Left lobe of liver (tissue), 2 donors: ENCODE measurements around the gene SORBS2. TPM values are rescaled to one million over a fixed set of nuclear protein-coding genes. Genes with fewer than 3 reads are reported as not detected.
"Not testable (repeated sequence)": the region's sequence is repeated elsewhere in the genome, so short reads cannot be mapped to it uniquely, and the experiment has no call there.

Source experiments
- ATAC-seq: fragments of 200-7000 bp; cut with Tn5 transposase; one replicate; pipeline ENCODE4 v1.9.1; 2020; ENCODE audit warnings: mild to moderate bottlenecking, moderate library complexity
- DNase-seq: peaks from one replicate; pipeline ENCODE4 v3.0.0-alpha.2; 2020; ENCODE audit warnings: low spot score
- total RNA-seq: library from RNA; stranded (reverse); gene quantifications from one replicate; pipeline ENCODE4 v1.2.1, GENCODE V29; 2021
- donor health status: DM: no; HTN: no; CAD: no; lungs with moderate emphysema.
- donor health status: DM: no; HTN: yes; CAD: no.

SORBS2 gene
- total RNA-seq, 1 donor from 2014 or later, result 126 TPM

DNA sequence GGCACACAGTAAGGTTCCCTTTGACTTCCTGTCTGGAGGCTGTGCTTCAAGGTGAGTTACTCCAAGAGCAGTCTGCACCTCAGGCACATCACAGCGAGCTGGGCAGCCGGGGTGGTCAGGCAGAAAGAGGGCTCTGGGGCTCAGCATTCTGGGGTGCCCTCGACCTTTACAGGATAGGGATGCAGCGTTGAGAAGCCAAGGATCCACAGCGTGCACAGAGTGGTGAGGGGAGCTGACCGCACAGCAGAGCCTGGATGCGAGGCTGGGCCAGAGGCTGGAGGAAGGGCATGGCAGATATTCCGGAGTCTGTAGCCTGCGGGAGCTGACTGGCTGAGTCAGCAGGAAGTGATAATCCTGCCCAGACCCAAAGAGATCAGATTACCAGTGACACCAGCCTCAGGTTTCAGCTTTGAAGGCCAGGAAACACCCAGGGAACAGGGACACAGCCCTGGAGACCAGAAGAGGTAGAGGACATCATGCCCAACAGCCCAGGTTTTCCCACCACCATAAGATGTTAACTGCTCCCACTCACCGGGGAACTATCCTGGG is 238.3 kb downstream of the SORBS2 start:
- DNase-seq, result no peak
- peak; percentile 43 for ATAC-seq

DNA sequence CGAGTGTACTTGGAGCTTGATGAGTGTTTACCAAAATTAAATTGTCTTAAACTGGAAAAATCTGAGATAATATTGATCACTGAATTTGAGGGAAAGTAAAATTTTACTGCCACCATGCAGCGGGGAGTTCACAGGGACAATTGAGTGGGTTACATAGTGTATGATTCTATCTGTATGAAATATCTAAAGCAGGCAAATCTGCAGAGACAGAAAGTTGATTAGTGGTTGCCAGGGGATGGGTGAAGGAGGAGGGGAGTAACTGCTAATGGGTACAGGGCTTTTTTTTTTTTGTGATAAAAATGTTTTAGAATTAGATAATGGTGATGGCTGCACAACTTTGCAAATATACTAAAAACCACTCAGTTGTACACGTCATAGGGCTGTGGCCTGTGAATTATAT is 241.3 kb downstream of the SORBS2 start:
- DNase-seq (no peak), ATAC-seq (no peak)

DNA sequence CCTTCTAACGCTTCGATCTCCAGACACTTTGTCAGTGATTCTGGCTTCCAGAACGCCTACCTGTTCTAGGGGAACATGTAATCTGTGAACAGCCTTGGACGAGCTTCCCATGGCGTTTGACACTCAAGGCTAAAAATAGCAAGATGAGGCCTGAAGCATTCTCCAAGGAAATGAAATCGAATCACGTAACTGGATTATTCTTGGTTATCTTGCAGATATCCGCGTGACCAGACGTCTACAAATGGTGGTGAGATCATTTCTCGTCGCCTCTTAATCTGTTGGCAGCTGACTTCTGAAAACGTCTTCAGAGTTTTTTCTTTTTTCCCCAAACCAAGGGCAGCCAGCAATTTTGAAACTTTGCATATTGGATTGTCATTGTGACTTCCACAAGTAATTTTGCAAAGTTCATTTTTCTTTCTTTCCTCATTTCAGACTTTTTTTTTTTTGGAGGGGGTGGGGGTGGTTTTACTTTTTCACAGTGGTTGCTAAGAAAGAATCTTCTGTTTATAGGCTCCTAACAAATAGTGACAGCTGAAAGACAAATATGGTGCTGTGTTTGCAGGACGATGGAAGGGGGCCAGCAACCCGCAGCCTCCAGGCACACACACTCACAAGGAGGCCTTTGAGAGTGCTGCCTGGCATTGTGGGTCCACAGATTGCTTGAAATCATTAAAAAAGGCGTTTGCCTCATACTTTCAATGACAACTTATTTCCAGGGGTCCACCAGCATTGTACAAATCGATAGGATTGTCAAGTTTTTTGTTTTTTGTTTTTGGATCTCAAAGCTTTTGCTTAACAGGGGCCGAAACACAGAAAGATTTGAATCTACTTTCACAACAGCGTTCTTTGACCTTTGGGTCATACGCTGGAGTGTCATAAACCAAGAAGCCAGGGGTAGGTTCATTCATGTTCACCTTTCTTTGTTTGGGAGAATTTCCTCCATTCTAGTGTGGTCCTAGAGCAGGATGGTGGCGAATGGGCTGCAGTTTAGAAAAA is 244.3 kb downstream of the SORBS2 start:
- no peak for DNase-seq
- ATAC-seq, result peak; percentile 79

DNA sequence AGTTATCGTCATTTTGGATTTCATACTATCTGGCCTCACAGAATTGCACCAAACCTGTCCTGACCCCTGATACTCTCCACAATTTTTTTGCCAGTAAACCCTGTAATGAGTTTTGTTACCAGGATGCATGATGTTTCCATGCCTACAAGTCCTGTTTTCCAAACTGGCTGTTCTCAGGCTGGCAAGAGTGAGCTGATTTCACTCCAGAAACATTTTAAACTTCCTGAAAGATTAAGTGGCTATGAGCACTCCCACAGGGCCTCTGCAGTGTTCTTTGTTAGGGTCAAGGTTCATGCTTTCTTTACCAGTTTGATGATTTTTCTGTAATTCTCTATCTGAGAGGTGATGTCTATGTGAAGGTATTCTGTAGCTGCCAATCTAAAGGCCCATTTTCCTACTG is 245.0 kb downstream of the SORBS2 start:
- DNase-seq, result no peak
- peak; percentile 35 for ATAC-seq

DNA sequence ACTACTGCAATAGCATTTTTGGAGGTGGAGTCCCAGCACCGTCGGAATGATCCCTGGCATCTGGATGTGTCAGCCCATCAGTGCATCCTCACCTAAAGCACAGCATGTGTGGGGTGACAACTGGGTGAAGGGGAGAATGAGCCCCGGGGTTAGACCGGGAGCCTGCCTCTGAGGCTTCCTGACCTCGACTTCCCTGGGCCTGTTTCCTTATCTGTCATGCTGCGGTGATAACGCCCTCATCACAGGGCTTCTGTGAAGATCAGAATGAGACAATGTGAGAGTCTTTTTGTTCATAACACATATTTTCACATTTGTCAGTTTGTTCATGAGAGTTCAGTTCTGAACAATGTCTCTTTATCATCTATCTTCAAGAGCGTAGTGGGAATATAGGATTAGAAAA is 245.6 kb downstream of the SORBS2 start:
- ATAC-seq (no peak), DNase-seq (no peak)

DNA sequence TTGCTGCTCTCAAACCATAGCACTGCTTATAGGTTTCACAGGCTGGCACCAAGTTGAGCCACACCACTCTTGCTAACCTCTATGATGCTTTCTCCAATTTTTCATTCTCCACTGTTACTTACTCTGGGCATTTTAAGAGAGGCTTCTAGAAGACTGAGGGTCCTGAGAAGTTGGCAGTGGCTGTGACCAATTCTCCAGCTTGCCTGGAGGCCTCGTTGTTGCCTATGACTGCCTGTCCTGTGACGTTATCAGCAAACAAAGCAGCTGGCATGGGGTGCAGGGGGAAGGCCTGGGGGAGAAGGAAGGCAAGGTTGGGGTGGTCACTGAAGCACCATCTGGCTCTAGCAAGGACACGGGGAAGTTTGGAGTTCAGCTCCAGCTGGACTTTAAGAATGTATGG is 246.3 kb downstream of the SORBS2 start:
- ATAC-seq (no peak), DNase-seq (no peak)

DNA sequence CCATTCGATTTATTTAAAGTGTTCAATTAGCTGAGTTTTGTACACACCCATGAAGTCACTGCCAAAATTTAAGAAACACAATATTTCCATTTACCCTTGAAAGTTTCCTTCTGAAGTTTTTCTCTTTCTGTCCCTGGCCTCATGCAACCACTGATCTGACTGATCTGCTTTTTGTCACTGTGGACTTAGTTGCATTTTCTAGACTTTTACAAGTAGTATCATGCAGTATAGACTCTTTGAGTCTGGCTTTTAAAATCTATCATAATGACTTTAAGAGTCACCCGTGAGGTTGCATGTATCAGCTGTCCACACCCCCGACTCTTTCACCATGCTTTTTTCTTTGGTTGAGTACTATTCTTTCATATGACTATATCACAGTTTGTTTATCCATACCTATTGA is 247.6 kb downstream of the SORBS2 start:
- ATAC-seq, result no peak
- no peak for DNase-seq

DNA sequence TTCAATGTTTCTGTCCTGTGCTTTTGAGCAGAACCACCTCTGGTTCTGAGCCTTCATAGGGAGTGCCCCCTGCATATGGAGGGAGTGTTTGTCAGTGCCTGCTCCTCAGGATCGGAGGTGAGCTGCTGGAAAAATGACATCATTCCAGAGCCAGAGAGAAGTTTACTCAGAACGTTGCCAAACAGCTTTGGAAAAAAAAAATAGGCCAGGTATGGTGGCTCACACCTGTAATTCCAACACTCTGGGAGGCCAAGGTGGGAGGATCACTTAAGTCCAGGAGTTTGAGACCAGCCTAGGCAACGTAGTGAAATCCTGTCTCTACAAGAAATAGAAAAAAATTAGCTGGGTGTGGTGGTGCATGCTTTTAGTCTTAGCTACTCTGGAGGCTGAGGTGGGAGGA is 249.5 kb downstream of the SORBS2 start:
- DNase-seq, result no peak
- ATAC-seq, result no peak

DNA sequence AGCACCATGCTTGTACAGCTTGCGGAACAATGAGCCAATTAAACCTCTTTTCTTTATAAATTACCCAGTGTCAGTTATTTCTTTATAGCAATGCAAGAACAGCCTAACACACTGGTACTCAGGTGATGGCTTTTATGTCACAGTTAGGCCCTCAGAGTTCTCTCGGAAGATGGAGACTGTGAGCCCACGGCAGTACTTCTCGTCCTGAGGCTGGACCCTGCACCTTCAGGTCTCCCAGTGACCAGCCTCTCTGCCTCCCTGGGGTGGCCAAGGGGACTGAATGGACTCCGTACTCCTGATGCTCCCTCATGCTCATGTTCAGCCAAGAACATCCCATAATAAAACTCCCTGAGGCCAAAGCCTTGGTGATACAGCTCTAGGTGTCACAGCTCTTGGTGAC is 251.7 kb downstream of the SORBS2 start:
- no peak for ATAC-seq
- DNase-seq, result no peak

DNA sequence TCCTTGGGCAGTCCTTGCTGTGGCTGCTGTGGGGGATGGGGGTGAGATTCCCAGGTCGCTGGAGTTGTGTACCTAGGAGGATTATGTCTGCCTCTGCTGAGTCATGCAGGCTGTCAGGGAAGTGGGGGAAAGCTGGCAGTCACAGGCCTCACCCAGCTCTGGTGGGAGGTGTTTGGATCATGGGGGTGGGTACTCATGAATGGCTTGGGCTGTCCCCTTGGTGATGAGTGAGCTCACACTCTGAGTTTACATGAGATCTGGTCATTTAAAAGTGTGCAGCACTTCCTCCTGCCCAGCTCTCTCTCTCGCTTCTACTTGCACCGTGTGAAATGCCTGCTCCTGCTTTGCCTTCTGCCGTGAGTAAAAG is 252.1 kb downstream of the SORBS2 start:
- ATAC-seq, result no peak
- no peak for DNase-seq

DNA sequence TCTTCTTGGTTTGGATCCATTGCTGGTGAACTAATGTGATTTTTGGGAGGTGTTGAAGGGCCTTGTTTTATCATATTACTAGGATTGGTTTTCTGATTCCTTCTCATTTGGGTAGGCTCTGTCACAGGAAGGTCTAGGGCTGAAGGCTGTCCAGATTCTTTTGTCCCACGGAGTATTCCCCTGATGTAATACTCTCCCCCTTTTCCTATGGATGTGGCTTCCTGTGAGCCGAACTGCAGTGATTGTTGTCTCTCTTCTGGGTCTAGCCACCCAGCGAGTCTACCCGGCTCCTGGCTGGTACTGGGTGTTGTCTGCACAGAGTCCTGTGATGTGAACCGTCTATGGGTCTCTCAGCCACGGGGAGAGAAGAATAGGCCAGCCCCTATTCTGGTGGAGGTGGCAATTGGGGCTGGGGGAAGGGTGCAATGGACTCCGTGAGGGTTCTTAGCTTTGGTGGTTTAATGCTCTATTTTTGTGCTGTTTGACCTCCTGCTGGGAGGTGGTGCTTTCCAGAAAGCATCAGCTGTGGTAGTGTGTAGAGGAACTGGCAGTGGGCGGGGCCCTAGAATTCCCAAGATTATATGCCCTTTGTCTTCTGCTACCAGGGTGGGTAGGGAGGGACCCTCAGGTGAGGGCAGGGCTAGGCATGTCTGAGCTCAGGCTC is 252.6 kb downstream of the SORBS2 start:
- DNase-seq, ATAC-seq: not testable (repeated sequence)

DNA sequence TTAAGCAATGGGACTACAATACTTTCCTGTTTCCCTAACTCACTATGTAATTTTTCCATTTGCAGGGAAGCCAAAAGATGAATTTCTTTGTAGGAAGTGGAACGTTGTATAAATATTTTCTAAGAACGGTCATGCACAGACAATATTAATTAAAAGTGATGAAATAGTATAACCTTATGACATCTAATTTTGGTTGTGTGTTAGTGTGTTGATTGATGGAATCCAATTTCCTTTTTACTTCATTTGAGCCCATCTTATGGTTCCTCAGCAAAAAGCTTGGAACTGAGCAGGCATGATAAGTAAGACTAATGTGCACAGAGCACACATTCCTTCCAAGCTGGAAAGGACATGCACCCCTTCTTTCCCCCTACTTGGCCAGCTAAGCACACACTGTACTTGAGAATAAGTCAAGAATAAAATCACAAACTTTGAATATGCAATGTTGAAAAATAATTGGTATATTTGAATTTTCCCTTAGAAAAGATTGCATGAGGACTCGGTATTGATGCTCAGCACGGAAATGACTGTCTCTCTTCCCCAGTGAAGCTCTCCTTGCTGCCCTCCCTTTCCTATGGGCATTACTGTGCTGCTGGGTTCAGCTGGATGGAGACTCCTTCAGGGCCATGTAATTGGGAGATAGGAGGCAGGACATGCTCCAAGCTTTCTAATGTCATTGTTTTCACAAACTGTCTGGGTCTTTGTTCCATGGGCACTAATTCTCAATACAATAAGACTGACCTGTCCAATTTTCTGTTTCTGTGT is 257.4 kb downstream of the SORBS2 start:
- no peak for ATAC-seq

DNA sequence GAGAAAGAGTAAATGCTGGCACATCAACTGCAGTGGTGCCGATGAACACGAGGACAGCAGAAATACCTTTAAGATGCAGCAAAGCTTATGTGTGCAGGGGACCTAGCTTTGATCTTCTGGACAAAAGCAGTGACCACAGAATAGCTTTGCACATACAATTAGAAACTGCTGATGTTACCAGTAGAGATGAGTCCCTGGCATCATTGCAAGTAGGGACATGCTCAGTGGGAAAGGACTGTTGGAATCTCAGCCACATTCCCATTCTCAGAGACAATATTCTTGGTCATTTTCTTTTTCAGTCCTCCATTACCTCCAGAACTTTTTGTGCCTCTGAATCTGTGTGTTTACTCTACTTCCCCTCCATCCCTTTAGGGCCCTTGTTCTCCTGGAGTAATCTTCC is 259.7 kb downstream of the SORBS2 start:
- no peak for ATAC-seq
- DNase-seq, result no peak

More for the DNA sequence above, 257.4 kb downstream of the SORBS2 start:
- DNase-seq, result no peak

DNA sequence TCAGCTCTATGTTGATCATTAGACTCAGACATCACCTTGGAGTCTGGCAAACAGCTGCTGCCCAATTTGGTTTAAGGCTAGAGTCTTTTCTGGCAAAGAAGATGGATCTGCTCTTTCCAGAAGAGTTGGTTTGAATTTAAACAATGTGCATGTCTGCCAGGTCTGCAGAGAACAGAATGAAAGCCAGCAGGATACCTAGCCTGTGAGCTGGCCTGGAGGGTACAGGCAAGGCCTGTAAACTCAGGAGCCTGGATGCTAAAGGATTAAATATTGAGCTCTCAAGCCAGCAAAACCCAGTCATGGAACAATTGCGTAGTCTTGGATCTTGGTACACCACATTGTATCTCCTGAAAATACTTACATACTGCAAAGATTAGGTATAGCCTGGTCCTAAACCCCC is 261.1 kb downstream of the SORBS2 start:
- no peak for DNase-seq
- ATAC-seq, result no peak

DNA sequence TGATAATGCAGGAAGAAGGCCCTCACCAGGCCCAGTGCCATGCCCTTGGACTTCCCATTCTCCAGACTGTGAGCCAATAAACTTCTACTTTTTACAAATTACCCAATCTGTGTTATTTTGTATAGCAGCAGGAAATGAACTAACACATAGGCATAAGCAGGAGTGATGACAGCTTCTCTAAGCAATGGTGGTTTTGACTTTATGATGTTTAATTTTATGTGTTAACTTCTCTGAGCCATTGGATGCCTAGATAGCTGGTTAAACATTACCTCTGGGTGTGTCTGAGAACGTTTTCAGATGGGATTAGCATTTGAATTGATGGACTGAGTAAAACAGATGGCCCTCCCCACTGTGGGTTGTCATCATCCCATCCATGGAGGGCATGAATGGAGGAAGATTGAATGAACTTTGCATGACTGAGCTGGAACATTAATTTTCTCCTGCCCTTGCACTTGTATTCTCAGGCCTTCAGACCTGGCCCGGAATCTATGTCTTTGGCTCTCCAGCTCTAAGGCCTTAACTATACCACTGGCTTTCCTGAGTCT is 262.8 kb downstream of the SORBS2 start:
- no peak for DNase-seq
- ATAC-seq, result no peak

DNA sequence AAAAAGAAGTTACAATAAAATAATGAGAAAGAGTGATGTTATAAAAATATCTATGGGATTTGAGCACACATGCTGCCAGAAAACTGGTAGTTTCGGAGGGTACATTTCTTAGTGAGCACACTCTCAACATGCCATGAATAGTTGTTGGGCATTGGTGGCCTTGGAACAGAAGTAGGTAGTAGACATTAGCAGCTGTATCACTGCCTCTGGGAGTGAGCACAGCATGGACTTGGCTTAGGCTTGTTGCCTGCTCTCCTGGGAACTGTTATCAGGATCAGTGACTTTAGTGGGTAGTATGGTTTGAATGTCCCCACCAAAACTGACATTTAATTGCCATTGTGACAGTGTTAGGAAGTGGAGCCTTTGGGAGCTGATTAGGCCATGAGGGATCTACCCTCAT is 263.4 kb downstream of the SORBS2 start:
- DNase-seq, result no peak
- ATAC-seq, result no peak

DNA sequence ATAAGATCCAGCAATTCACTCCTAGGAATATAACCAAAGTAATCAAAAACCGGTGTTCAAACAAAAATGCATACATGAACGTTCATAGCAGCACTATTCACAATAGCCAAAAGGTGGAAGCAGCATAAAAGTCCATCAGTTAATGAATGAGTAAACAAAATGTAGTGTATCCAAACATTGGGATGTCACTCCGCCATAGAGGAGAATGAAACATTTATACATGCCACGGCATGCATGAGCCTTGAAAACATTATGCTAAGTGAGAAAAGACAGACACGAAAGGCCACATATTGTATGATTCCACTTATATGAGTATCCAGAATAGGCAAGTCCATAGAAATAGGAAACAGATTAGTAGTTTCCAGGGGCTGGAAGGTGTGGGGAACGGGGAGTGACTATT is 265.7 kb downstream of the SORBS2 start:
- ATAC-seq (no peak), DNase-seq (no peak)

DNA sequence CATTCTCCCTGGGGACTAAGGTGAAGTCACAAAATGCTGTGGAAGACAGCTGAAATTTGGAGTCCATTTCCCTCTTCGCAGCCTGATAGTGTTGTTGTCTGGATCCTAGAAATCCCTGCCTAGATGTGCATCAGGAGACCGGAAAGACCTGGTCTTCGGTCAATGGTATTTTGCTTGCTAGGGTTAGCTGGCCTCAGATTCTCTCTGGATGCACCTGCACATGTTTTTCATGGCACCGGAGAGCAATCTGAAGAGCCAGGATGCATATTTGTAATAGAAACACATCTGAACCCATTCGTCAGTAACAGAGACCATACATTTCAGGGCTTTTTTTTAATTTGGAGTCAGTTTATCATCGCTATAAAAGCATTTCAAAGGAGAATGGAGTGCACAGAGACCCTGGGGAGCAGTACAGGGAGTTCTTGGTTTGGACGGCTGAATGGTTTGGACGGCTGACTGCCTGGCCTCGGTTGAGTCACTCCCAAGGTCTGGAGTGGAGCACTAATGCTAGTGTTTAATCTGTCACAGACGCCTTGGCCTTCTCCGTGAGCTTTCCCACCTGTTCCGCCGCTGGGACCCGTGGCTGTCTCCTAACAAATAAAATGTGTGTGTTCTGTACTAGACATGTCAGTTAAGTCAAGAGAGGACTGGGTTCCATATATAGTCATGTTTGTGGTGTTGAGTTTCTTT is 269.2 kb downstream of the SORBS2 start:
- no peak for DNase-seq
- ATAC-seq, result no peak

DNA sequence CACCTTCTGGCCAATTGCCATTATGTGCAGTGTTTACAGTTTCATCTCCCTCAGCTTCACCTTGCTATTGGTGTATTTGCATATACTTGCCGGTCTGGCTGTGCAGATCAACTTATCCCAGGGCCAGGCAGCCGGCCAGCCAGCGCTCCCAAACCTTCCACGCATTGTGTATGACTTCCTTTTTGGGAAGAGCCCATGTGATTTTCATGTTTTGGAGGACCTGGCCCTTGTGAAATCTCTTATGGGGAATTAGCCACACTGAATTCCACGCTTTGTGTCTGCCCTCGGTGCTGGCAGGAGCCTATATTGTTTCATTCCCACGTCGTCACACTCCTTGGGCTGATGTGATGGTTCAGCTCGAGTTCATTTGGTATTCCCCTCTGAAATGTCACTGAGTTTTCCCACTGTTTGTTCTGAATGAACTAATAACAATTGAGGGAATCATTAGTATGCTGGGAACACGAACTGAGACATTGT is 270.7 kb downstream of the SORBS2 start:
- DNase-seq (no peak), ATAC-seq (peak; percentile 20)

DNA sequence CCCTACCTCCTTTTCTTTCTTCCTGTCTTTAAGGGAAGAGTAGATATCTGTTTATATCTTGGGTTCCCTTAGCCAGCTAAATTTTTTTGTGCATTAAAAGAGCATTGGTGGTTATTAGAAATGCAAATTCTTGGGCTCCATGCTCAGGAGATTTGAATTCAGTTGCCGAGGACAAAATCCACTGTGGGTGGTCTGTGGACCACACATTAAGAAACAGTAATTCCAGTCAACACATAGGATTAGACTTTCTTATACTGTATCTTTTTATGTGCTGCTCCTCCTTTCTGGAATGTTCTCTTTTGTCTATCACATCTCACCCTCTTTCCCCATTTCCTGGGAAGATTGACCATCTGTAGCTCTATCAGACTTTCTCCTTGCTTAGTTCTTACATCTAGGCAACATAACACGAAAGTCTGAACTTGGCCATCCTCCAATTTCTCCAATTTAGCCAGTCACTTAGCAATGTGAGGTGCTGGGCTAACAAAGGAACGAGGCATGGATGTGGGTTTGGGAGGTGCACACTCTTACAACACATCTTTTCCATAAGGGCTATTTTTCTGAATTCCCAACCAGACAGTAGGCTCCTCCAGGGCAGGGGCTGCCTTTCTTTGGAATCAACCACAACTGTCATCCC is 271.4 kb downstream of the SORBS2 start:
- DNase-seq (no peak), ATAC-seq (no peak)
